Muscle layer of duodenum (tissue), 2 donors: ENCODE results near the gene ELP4.
A peak's percentile ranks its signal among the peaks of the same experiment; 100 is the strongest.
"Not testable (repeated sequence)": the region's sequence is repeated elsewhere in the genome, so short reads cannot be mapped to it uniquely, and the experiment has no call there.

Experiments
- H3K27ac ChIP-seq: one replicate; pipeline ENCODE4 v1.7.0; 2013; ENCODE audit warnings: mild to moderate bottlenecking, low read length
- H3K27me3 ChIP-seq: one replicate; pipeline ENCODE4 v1.7.0; 2013; ENCODE audit warnings: low read depth, mild to moderate bottlenecking, control low read depth, low read length
- H3K36me3 ChIP-seq, 2 donors: one replicate each; pipeline ENCODE4 v1.7.0; 2013; ENCODE audit warnings: low read length in 2 of 2, control low read depth in 1 of 2, mild to moderate bottlenecking in 1 of 2; ENCODE audit not compliant: insufficient read depth in 2 of 2, control insufficient read depth in 1 of 2
- H3K4me1 ChIP-seq, 2 donors: one replicate each; pipeline ENCODE4 v1.7.0; 2013; ENCODE audit warnings: low read length in 2 of 2, mild to moderate bottlenecking in 2 of 2, control low read depth in 1 of 2, moderate library complexity in 1 of 2; ENCODE audit not compliant: insufficient read depth in 2 of 2, control insufficient read depth in 1 of 2
- H3K4me3 ChIP-seq, 2 donors: one replicate each; pipeline ENCODE4 v1.7.0; 2013; ENCODE audit warnings: low read length in 2 of 2, low read depth in 1 of 2, mild to moderate bottlenecking in 1 of 2
- H3K9me3 ChIP-seq, 2 donors: one replicate each; pipeline ENCODE4 v1.7.0; 2013; ENCODE audit warnings: low read length in 2 of 2, control low read depth in 1 of 2, mild to moderate bottlenecking in 1 of 2; ENCODE audit not compliant: control insufficient read depth in 1 of 2
- donor health status: healthy.

Gene ELP4

GRCh38 chr11:31493235-31493634, 16.3 kb upstream of the ELP4 start:
- no peak overlapping the region for H3K4me3 ChIP-seq
- no peaks in the 10 kb centered on the region for H3K4me1 ChIP-seq
- no peaks in the 10 kb centered on the region for H3K9me3 ChIP-seq
- no peak overlapping the region for H3K27ac ChIP-seq
- H3K36me3 ChIP-seq: no peaks in the 10 kb centered on the region
- no peaks in the 10 kb centered on the region for H3K27me3 ChIP-seq

GRCh38 chr11:31493762-31494161, 15.8 kb upstream of the ELP4 start:
- H3K27me3 ChIP-seq, H3K4me3 ChIP-seq, H3K36me3 ChIP-seq, H3K27ac ChIP-seq, H3K4me1 ChIP-seq, H3K9me3 ChIP-seq: not testable (repeated sequence)

- no peaks in the 10 kb centered on the region for H3K4me1 ChIP-seq
- no peak overlapping the region for H3K27ac ChIP-seq
- H3K9me3 ChIP-seq: no peaks in the 10 kb centered on the region
- no peaks in the 10 kb centered on the region for H3K36me3 ChIP-seq
- no peaks in the 10 kb centered on the region for H3K27me3 ChIP-seq
- H3K4me3 ChIP-seq: no peak overlapping the region
Observed at GRCh38 chr11:31499576-31500178, 9.9 kb upstream of the ELP4 start.

GRCh38 chr11:31500560-31500959, 9.0 kb upstream of the ELP4 start:
- H3K27ac ChIP-seq: no peak overlapping the region
- no peaks in the 10 kb centered on the region for H3K4me1 ChIP-seq
- H3K4me3 ChIP-seq: no peak overlapping the region
- H3K36me3 ChIP-seq: no peaks in the 10 kb centered on the region
- H3K27me3 ChIP-seq: no peaks in the 10 kb centered on the region
- H3K9me3 ChIP-seq: no peaks in the 10 kb centered on the region

- Histone ChIP-seq H3K4me1 (peaks cover 0 to 11% of the 10 kb centered on the region in 2 donors), H3K27me3 (no peaks in the 10 kb centered on the region), H3K27ac (peak overlapping the region; percentile 81), H3K4me3 (peak overlapping the region; percentile 92 to 99), H3K36me3 (no peaks in the 10 kb centered on the region), H3K9me3 (no peaks in the 10 kb centered on the region)
Observed at GRCh38 chr11:31509051-31509428, 527 bp upstream of the ELP4 start.

- Histone ChIP-seq H3K36me3 (no peaks in the 10 kb centered on the region), H3K9me3 (no peaks in the 10 kb centered on the region), H3K27me3 (no peaks in the 10 kb centered on the region), H3K27ac (no peak overlapping the region), H3K4me3 (no peak overlapping the region), H3K4me1 (peaks cover 0 to 11% of the 10 kb centered on the region in 2 donors)
Observed at GRCh38 chr11:31512117-31512516, 2.5 kb downstream of the ELP4 start.

DNA sequence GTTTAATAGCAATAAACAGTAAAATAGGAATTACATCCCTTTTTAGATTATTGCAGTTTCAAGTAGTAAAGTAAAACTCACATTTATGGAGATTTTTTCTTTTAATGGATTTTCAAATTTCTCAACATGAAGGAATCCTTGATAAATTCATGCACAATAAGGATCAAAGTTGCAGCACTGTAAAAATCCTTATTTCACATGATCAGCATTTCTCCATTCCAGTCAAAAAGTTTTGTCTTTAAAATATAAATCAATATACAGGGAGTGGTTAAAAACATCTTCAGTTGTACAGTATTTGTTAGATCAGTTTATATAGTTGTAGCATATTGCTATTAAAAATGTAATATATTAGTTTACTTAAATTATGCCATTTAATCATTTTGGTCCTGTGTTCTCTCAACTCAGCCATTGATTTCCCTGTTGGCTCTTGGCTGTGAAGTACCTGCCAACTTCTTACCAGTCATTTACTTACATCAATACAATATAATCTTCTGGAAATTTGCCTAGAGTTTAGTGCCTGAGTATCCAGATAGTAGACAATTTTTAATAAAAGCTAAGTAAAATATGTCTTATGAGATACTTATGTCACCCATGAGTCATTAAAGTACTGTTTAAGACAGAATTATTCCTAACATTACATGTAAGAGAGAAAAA, 12.1 kb downstream of the ELP4 start:
- no peaks in the 10 kb centered on the region for H3K4me1 ChIP-seq
- peaks cover 0 to 5% of the 10 kb centered on the region in 2 donors for H3K36me3 ChIP-seq
- no peaks in the 10 kb centered on the region for H3K27me3 ChIP-seq
- no peak overlapping the region for H3K4me3 ChIP-seq
- no peaks in the 10 kb centered on the region for H3K9me3 ChIP-seq
- no peak overlapping the region for H3K27ac ChIP-seq

- no peak overlapping the region for H3K27ac ChIP-seq
- H3K36me3 ChIP-seq: peaks cover 0 to 3% of the 10 kb centered on the region in 2 donors
- H3K27me3 ChIP-seq: no peaks in the 10 kb centered on the region
- no peaks in the 10 kb centered on the region for H3K4me1 ChIP-seq
- H3K4me3 ChIP-seq: no peak overlapping the region
- no peaks in the 10 kb centered on the region for H3K9me3 ChIP-seq
Observed at GRCh38 chr11:31529189-31529588, 19.6 kb downstream of the ELP4 start.

GRCh38 chr11:31529701-31530100, 20.1 kb downstream of the ELP4 start:
- no peaks in the 10 kb centered on the region for H3K36me3 ChIP-seq
- no peak overlapping the region for H3K4me3 ChIP-seq
- H3K27ac ChIP-seq: no peak overlapping the region
- no peaks in the 10 kb centered on the region for H3K27me3 ChIP-seq
- no peaks in the 10 kb centered on the region for H3K4me1 ChIP-seq
- H3K9me3 ChIP-seq: no peaks in the 10 kb centered on the region

- Histone ChIP-seq H3K4me3 (no peak overlapping the region), H3K4me1 (no peaks in the 10 kb centered on the region), H3K36me3 (no peaks in the 10 kb centered on the region), H3K27ac (no peak overlapping the region), H3K9me3 (no peaks in the 10 kb centered on the region), H3K27me3 (no peaks in the 10 kb centered on the region)
Observed at GRCh38 chr11:31531293-31531692, 21.7 kb downstream of the ELP4 start.

- no peaks in the 10 kb centered on the region for H3K27me3 ChIP-seq
- no peak overlapping the region for H3K27ac ChIP-seq
- no peak overlapping the region for H3K4me3 ChIP-seq
- no peaks in the 10 kb centered on the region for H3K36me3 ChIP-seq
- H3K9me3 ChIP-seq: no peaks in the 10 kb centered on the region
- no peaks in the 10 kb centered on the region for H3K4me1 ChIP-seq
Observed at GRCh38 chr11:31535479-31535878, 25.9 kb downstream of the ELP4 start.

DNA sequence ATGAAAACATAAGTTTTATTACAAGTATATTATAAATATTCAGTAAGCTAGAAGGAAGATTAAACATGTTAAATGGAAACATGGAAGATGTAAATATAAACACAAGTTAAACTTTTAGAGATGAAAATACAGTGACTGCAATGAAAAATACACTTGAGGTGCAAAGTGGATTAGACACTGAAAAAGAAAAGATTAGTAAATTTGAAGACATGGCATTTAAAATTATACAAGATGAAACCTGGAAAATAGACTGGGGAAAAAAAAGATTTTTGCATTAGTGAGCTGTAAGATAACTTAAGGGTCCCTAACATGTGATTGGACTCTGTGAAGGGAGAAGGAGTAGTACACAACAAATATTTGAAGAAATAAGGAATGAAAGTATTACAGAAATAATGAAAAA, 33.3 kb downstream of the ELP4 start:
- Histone ChIP-seq H3K9me3 (no peaks in the 10 kb centered on the region), H3K4me3 (no peak overlapping the region), H3K27ac (no peak overlapping the region), H3K4me1 (no peaks in the 10 kb centered on the region), H3K27me3 (no peaks in the 10 kb centered on the region), H3K36me3 (peaks cover 8 to 18% of the 10 kb centered on the region in 2 donors)
